Measurements from ENCODE around the gene PRLH. TPM values are rescaled to one million over a fixed set of nuclear protein-coding genes. Genes with fewer than 3 reads are reported as not detected.

PRLH gene
- not detected in 2 replicates for total RNA-seq

- no peak for DNase-seq (ENCODE audit: low read depth, low spot score)
Observed at GRCh38 chr2:237566401-237567235, at the start of gene PRLH. Gene PRLH, plus strand, starts transcription at chr2:237566574. Its CDS starts 0 bp downstream, at chr2:237566574.

GRCh38 chr2:237517163-237517562, 49.2 kb upstream of the PRLH start:
- DNase-seq (ENCODE audit: low read depth, low spot score), result no peak

- DNase-seq (ENCODE audit: low read depth, low spot score), result no peak
Observed at GRCh38 chr2:237517990-237518389, 48.4 kb upstream of the PRLH start.

- no peak for DNase-seq (ENCODE audit: low read depth, low spot score)
Observed at GRCh38 chr2:237519506-237520245, 46.7 kb upstream of the PRLH start.

- DNase-seq (ENCODE audit: low read depth, low spot score), result no peak
Observed at GRCh38 chr2:237520290-237520689, 46.1 kb upstream of the PRLH start.

GRCh38 chr2:237524631-237525030, 41.7 kb upstream of the PRLH start:
- no peak for DNase-seq (ENCODE audit: low read depth, low spot score)

- DNase-seq (ENCODE audit: low read depth, low spot score), result no peak
Observed at GRCh38 chr2:237525559-237526157, 40.7 kb upstream of the PRLH start.

GRCh38 chr2:237527233-237527632, 39.1 kb upstream of the PRLH start:
- DNase-seq (ENCODE audit: low read depth, low spot score), result no peak

GRCh38 chr2:237527766-237528165, 38.6 kb upstream of the PRLH start:
- no peak for DNase-seq (ENCODE audit: low read depth, low spot score)

- no peak for DNase-seq (ENCODE audit: low read depth, low spot score)
Observed at GRCh38 chr2:237529452-237530402, 36.6 kb upstream of the PRLH start.

GRCh38 chr2:237530472-237531433, 35.6 kb upstream of the PRLH start:
- DNase-seq (ENCODE audit: low read depth, low spot score), result no peak

- DNase-seq (ENCODE audit: low read depth, low spot score), result no peak
Observed at GRCh38 chr2:237532160-237532559, 34.2 kb upstream of the PRLH start.

- no peak for DNase-seq (ENCODE audit: low read depth, low spot score)
Observed at GRCh38 chr2:237533668-237534161, 32.7 kb upstream of the PRLH start.

- no peak for DNase-seq (ENCODE audit: low read depth, low spot score)
Observed at GRCh38 chr2:237534380-237534779, 32.0 kb upstream of the PRLH start.

- no peak for DNase-seq (ENCODE audit: low read depth, low spot score)
Observed at GRCh38 chr2:237535385-237536082, 30.8 kb upstream of the PRLH start.

- DNase-seq (ENCODE audit: low read depth, low spot score), result no peak
Observed at GRCh38 chr2:237536083-237536415, 30.3 kb upstream of the PRLH start.

GRCh38 chr2:237536617-237537016, 29.8 kb upstream of the PRLH start:
- no peak for DNase-seq (ENCODE audit: low read depth, low spot score)

- no peak for DNase-seq (ENCODE audit: low read depth, low spot score)
Observed at GRCh38 chr2:237538001-237538720, 28.2 kb upstream of the PRLH start.

GRCh38 chr2:237538901-237539300, 27.5 kb upstream of the PRLH start:
- no peak for DNase-seq (ENCODE audit: low read depth, low spot score)
